NCI-H128 (cell line): ENCODE results near the gene PCNA.

Experiments used
- DNase-seq: peaks from one replicate; lab custom pipeline; 2025; ENCODE audit not compliant: unreplicated experiment; lab: John Stamatoyannopoulos, UW

The PCNA gene

DNA sequence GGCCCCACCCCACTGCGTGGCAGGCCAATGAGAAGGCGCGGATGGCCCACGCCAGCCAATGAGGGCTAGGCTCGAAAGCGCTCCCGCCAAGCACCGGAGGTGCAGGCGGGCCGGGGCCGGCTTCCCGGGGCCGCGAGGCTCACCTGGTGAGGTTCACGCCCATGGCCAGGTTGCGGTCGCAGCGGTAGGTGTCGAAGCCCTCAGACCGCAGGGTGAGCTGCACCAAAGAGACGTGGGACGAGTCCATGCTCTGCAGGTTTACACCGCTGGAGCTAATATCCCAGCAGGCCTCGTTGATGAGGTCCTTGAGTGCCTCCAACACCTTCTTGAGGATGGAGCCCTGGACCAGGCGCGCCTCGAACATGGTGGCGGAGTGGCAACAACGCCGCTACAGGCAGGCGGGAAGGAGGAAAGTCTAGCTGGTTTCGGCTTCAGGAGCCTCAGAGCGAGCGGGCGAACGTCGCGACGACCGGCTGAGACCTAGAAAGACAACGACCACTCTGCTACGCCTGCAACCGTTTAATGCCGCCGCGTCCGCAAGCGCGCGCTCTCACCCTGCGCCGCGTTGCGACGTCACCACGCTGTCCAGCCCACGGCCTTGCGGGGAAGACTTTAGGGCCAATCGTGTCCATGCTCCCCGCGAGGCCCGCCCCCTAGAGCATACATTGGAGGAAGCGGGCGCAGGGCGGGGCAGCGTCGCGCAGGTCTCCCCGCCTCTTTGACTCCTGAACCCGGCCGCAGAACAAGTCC, at the start of gene PCNA:
TSS of gene PCNA (minus strand) at position 524 of the 750 bp plus-strand sequence. CDS start at position 364, 160 bp downstream.
- DNase-seq: peak; percentile 96

DNA sequence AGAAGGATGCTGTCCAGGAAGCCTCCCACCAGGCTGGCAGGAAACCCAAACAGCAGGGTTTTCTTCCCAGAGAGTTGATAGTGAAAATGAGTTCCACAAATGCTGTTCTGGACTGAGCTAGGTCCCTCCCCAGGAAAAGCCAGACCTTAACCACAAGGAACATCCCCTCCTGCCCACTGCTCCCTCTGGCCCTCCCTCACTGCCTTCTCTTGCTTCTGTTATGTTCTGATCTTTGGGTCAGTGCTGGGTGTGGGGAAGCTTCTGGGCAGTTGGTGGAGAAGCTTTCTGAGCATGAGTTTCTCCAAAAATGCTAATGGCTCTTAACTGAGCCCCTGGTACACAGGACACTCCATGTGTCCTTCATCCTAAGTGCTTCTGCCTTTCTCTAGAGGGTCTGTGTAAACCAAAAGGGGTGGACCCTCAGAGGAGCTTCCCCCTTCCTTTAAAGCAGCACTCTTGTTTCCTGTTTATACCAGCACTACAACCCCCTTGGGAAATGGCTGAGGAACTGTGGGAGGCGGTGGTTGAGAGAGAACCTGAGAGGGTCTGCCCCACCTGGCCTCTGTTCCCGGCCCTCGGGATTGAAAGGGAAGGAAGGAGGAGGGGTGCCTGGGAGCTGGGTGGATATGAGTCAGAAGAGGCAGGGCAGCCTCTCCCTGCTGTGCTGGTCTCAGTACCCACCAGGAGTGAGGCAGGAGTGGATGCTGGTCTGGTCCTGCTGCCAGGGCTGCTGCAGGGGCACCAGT, 49.1 kb upstream of the PCNA start:
- DNase-seq: peak; percentile 45

DNA sequence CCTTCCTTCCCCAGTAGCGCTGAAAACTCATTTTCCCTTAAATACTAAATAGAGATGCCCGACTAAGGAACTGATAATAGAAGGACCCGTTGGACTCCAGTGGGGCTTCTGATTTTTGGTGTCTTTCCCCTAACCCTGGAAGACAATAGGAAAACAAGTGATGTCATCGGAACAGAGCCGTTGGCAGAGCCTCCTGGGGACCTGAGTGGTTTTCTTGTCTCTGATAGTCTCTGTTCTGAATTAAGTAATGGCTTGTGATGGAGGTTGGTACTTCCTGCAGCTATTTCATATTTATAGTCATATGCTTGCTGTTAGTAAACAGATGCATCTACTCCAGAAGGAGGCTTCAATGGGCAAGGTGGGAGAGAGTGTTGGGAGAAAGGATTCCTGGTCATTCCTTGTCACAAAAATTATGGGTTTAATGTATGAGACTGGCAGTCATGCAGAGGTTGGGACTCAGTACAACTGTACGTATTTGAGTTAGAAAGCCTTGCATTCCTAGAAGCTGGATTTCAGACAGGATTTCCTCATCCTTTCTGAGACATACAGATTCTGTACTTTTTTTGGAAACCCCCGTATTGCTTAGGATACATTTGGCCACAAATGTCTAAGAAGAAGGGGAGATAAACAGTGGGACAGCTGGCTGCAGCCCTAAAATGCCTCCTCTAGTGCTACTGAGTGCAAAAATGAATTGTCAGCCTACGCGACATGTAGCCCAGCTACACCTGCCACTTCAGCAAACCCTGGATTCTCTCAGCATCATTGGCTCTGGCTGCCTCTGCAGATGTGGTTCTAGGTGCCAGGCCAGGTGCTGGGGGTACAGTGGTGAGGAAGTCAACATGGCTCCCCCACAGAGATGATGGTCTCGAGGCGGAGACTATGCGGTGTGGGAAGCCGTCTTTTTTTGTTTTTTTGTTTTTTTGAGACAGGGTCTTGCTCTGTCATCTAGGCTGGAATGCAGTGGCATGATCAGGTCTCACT, 45.2 kb upstream of the PCNA start:
- DNase-seq: no peak

DNA sequence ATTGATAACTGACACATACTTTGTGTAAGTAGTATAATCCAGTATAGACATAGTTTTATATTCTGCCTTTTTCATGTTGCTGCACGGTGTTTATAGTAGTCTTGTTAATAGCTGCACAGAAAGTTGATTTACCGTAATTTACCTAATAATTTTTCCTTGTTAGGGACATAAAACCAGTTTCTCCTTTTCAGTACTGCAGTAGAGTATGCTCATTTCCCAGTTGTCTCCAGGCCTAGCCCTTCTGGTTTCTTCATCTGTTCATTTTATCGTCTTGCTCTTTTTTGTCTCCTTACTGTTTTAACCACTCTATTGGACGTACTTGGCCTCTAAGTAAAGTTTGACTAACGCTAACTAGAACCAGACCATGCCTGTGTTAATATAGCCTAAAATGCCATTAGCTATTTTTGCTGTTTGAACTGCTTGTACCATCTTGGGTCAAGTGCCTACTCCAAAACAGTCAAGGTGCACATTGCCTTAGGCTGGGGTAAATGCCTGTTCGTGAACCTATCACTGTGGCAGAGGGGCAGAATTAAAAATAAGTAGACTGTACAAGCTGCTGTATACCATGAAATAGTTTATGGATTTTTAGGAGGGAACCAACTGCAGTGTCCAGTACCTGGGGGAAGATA, 41.9 kb upstream of the PCNA start:
- DNase-seq: no peak

DNA sequence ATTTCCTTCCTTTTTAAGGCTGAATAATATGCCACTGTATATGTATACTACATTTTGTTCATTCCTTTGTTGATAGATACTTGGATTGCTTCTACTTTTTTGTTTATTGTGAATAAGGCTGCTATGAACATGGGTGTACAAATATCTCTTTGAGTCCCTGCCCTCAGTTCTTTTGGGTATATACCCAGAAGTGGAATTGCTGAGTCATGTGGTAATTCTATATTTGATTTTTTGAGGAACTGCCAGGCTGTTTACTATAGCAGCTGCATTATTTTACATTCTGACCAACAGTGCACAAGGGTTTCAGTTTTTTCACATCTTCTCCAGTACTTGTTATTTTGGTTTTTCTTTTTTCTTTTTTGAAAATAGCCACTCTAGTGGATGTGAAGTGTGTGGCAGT, 41.1 kb upstream of the PCNA start:
- no peak for DNase-seq

DNA sequence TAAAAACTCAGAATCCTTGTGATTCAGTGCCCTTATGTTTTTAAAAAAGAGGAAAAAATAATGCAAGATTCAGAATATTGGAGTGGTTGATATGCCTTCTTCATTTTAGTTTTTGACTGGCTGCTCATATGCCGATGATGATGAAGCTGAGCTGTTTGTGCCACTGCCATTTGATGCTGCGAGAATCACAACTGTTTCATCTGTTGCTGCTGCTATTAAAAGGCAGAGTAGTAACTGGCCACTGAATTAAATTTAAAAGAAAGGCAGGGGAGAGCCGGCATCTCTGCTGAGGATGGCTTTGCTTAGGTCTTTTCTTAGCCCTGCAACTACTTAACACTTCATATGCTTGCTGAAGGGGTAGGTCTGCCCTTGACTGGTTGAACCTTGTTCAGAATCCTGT, 40.2 kb upstream of the PCNA start:
- no peak for DNase-seq

DNA sequence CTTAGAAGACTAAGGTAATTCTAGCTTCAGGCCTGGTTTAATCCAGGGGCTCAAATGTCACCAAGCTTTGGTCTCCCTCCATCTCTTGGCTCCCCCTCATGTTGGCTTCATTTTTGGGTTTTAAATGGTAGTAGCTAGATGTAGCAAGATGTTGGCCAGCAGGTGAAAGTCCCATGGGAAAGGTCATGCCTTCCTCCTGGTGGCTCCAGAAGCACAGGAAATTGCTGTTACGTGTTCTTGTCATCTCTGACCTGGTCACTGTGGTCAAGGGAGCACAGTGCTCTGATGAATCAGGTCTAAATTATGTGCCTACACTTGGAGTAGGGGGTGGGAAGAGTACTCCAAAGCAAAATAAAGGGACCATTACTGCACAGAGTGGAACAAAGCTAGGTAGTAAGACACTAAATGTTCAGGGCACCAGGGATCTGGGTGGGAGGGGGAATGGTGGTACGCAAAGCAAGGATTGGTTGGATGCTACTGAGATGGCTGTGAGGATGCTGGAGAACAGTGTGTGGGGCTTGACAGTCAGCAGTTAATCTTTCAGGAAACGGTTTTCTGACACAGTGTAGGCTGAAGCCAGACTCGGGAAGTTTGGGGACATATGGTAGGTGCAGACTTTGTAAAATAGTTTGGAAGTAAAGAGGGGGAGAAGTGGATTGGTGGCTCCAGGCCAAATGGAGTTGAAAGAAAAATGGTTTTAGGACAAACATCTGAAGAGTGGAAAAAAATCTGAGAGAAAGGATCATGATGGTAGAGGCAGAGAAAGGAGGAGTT, 37.1 kb upstream of the PCNA start:
- no peak for DNase-seq

DNA sequence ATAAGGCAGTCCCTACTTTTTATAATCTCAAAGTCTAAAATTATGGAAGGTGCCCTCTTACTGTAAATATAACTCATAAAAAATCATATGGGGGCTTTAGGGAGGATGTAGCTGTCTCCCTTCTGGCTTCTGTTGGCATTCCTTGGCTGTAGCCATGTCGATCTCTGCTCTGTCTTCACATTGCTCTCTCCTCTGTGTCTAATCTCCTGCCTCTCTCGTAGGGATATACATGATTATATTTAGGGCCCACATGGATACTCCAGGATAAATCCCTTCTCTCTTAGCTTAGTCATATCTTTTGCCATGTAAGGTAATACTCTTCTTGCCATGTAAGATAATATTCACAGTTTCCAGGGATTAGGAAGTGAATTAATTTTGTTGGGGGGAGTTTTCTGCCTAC, 35.6 kb upstream of the PCNA start:
- no peak for DNase-seq

DNA sequence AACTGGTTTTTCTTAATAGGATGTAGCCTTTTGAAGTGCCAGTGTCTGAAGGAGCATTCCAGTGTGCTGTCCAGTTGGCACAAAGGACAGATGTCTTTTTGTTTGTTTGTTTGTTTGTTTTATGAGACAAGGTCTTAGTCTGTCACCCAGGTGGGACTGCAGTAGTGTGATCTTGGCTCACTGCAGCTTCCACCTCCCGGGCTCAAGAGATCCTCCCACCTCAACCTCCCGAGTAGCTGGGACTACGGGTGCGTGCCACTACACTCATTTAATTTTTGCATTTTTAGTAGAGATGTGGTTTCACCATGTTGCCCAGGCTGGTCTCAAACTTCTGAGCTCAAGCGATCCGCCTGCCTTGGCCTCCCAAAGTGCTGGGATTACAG, 34.8 kb upstream of the PCNA start:
- no peak for DNase-seq

DNA sequence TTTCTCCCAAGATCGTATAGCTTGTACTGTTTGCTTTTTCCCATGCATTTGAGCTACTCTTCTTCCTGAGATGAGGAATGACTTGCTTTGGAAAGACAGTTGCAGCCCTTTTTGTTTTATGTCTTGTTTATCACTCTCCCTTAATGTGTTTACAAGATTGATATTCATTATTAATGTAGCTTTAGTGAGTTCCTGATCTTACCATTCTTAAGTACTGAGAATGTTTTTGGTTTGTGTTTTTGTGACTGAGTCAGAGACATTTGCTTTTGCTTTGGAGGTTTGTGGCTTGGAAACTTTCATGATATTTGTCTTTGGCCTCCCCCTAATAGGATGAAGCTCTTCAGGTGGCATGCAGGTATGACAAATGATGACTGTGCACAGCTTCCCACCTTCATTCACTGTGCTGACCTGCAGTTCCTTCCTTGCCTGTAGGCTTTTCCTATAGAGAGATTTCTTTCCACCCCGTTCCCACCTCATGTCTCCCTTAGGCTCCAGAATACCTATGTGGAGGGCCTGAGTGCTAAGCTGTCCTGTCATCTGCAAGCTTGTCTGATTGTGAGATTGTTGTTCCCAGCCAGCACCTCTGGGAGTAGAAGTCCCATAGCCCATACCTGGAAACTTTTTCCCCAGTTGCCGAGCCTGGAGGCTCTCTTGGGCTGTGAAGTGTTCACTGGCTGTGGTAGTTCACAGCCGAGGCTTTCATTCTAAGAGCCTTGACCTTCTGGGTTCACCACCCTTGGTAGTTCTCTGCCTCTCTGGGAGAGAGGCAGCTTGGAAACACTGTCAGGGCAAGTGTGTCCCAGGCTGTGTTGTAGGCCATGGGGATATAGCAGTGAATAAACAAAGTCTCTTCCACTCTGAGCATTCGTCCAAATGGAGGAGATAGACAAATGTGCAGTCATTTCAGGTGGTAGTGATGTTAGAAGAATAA, 34.1 kb upstream of the PCNA start:
- no peak for DNase-seq

DNA sequence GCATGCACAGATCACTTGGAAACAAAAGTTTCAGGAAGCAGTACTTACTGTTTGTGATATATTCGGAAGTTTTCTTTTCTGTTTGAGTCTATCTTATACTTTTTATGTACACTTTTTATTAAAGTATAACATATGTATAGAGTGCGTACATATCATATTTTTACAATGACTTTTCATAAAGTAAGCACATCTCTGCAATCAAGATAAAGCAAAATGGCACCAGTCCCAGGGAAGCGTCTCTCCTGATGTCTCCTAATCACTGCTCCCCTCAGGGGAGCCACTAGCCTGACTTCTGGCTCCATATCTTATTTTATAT, 33.4 kb upstream of the PCNA start:
- no peak for DNase-seq

DNA sequence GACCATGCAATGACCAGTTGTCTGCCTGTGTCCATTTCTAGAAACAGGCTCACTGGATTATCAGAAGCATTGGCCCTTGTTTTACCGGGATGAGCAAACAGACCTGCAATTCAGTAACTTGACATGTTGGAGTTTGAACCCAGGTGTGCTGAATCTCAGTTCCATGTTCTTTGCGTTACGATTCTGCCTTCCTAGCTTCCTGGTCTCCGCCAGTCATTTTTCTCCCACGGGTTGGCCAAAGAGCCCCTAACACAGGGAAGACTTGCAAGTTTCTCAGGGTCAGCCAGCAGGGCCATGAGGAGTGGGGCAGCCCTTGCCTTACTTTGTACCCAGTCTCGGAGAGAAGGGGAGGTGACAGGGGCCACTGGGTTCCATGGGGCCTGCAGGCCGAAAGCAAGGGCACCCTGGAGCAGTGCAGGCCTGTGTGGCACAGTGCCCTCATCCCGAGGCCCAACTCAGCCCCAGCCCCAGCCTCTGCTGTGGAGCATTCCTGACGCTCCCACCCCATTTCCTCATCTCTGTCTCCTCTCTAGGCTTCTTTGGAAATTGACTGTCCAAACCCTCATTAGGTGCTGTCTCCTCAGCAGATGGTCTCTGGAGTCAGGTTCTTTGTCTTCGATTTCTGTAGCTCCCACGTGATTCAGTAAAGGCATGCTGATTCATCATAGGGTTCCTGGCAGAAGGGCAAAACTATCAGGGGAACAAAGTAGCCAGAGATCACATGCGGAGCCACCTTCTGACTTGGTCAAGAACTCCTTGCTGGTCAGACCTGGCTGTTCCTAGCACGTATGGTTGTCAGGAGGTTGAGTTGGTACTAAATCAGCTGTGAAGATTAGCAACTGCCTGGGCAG, 30.7 kb upstream of the PCNA start:
- DNase-seq: no peak

DNA sequence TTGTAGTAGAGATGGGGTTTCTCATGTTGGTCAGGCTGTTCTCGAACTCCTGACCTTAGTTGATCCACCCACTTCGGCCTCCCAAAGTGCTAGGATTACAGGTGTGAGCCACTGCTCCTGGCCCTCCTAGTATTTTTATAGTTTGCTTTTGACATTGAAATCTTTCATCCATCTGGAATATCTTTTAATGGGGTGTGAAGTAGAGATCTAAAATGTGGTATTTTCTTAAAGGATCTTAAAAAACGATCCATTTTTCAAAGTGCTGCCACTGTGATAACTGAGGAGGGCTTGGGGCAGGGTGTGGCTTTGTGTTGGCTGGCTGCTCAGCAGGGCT, 30.1 kb upstream of the PCNA start:
- no peak for DNase-seq

DNA sequence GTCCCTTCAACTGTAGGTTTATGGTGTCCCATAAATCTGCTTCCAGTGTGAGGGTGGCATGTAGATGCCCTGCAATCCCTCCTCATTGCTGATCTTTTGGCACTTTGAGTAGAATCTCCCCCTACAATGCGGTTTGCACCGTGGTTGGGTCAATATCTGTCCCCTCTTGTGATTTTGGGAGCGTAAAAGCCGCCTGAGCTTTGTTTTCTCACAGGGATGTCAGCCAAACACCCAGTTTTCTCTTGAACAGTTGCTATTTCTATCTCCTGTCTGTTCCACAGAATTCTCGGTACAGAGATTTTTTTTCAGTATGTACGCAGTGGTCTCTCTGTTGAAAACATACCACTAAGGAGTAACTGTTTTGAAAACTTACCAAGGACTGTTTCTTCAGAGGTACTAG, 28.8 kb upstream of the PCNA start:
- DNase-seq: no peak

DNA sequence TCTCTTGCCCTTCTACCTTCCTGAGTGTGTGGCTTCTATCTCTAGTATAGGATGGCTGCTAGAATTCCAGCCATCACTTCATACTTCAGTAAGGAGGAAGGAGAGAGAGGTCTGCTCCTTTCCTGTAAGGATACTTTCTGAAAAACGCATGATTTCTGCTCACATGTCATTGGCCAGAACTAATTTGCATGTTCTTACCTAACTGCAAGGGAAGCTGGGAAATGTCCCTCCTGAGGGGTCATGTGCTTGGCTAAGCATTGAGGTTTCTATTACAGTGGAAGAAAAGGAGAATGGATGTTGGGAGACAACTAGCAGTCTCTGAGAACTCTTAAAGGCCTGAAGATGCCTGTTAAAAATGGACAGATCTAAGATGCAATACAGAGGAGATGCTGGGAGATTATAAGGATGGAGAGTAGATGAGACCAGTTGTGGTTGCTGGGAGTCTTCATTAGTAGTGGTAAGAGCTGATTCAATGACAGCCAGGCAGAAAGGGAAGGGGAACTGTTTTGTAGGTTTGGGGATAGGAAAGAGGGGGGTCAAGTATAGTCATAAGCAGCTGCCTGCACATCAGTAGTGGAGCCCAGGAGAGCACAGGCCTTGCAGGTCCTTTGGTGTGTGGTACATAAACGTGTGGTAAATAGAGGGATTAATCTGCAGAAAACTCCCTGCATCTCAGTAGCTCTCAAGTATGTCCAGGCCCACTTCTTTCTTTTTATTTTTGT, 27.3 kb upstream of the PCNA start:
- no peak for DNase-seq

DNA sequence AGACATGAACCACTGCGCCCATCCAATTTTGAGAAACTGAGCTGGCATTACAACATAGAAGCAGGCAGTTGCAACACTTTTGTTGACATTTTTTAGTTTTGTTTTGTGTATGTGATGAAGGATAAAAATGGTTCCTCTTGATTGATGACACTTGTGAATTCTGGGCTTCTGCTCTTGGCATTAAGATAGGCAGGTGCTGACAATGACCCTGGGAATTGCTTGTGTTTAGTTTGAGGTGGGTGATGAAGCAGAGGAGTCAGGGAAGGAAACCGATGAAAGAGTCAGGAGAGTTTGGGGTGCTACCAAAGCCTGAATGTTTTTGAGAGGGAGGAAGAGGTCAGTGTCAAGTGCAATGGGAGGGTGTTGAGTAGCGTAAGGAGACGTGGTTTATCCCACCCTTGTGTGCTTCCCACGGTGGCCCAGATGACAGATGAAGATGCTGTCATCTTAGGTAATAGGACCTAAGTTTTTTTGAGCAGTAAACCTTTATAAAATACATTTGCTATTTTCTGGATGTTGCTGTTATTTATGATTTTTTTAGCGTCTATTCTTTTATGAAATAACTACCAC, 26.4 kb upstream of the PCNA start:
- no peak for DNase-seq

DNA sequence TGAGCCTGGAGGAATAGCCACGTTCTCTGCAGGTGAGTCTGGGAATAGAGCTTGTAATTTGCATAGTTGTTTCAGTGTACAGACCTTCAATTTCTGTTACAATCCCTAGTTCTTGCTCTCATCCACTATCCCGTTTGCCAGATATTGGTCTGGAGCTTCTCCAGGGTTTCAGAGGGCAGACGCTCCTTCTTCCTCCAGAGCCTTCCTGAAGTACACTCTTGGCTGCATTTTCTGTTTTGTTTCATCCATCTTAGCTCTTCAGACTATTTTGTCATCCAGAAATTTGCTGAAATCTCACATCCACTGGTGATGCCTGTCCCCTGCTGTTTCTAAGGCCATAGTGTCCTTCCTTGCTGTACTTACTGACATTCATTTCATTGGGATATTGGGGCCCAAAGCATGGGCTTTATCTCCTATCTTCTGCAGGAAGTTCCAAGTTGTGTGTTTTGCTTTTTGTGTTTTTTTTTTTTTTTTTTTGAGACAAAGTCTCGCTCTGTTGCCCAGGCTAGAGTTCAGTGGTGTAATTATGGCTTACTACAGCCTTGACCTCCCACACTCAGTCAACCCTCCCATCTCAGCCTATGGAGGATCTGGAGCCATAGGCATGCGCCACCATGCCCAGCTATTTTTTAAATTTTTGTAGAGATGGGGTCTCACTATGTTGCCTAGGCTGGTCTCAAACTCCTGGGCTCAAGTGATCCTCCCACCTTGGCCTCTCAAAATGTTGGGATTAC, 25.8 kb upstream of the PCNA start:
- no peak for DNase-seq
